Heart left ventricle (tissue), 16 donors: ENCODE data around the gene TRAPPC5. TPM values are rescaled to one million over a fixed set of nuclear protein-coding genes. Genes with fewer than 3 reads are reported as not detected.
A peak's percentile ranks its signal among the peaks of the same experiment; 100 is the strongest.

ENCODE experiments used
- ATAC-seq, 4 donors: fragments of 200-7000 bp; cut with Tn5 transposase; one replicate each; pipeline ENCODE4 v1.9.1; 2020 to 2022; ENCODE audit warnings: moderate library complexity in 4 of 4, mild to moderate bottlenecking in 3 of 4, moderate number of reproducible peaks in 1 of 4
- DNase-seq, 5 donors: peaks; one replicate each; pipeline ENCODE4 v3.0.0-alpha.2; 2020
- H3K27ac ChIP-seq, 12 donors: fragments of 200-600 bp; sonication (generic) in 4 of 12; one replicate each; pipeline versions ENCODE4 v1.5.0 to v1.8.0; 2016 to 2022; ENCODE audit warnings: mild to moderate bottlenecking in 2 of 12
- H3K27me3 ChIP-seq, 9 donors: fragments of 200-600 bp; sonication (generic) in 2 of 9; one replicate each; pipeline versions ENCODE4 v1.5.1 to v1.8.0; 2016 to 2022; ENCODE audit warnings: mild to moderate bottlenecking in 3 of 9
- H3K36me3 ChIP-seq, 9 donors: fragments of 200-600 bp; sonication (generic) in 2 of 9; one replicate each; pipeline versions ENCODE4 v1.5.0 to v1.8.0; 2018 to 2022; ENCODE audit warnings: mild to moderate bottlenecking in 2 of 9
- H3K4me1 ChIP-seq, 12 donors: fragments of 200-600 bp; sonication (generic) in 4 of 12; one replicate each; pipeline versions ENCODE4 v1.5.0 to v1.8.0; 2016 to 2022; ENCODE audit warnings: mild to moderate bottlenecking in 3 of 12
- H3K4me3 ChIP-seq, 12 donors: fragments of 200-600 bp; sonication (generic) in 4 of 12; one replicate each; pipeline versions ENCODE4 v1.5.0 to v1.8.0; 2017 to 2022; ENCODE audit warnings: mild to moderate bottlenecking in 9 of 12, moderate library complexity in 4 of 12
- H3K9me3 ChIP-seq, 12 donors: fragments of 200-600 bp; sonication (generic) in 4 of 12; one replicate each; pipeline versions ENCODE4 v1.5.0 to v1.8.0; 2016 to 2022; ENCODE audit warnings: mild to moderate bottlenecking in 1 of 12
- CTCF ChIP-seq, 12 donors: fragments of 200-600 bp; sonication (generic) in 4 of 12; IDR thresholded peaks; one replicate each; pipeline versions ENCODE4 v1.5.0 to v1.8.0; 2018 to 2022; ENCODE audit warnings: antibody characterized with exemption in 12 of 12, mild to moderate bottlenecking in 5 of 12
- POLR2A ChIP-seq, 2 donors: fragments of 450-650 bp; IDR thresholded peaks; one replicate each; pipeline ENCODE4 v1.6.1; 2017; ENCODE audit warnings: antibody characterized with exemption in 2 of 2, mild to moderate bottlenecking in 2 of 2, moderate library complexity in 2 of 2
- WGBS, 4 donors: extraction: QIAGEN DNeasy Blood & Tissue Kit in 2 of 4; methylation state at CpG; one replicate each; pipeline versions ENCODE4 v1.1.5 to v1.1.7; 2013 to 2018; 5-methylcytosine and 5-hydroxymethylcytosine counted together
- intact Hi-C, 10 donors: fragments of 100-400 bp; cut with DNase I; formaldehyde crosslinking; loops; one replicate each; pipeline versions ENCODE4 v1.11.1 to v1.14.2; 2022
- long read RNA-seq, 3 donors: library from polyadenylated mRNA; unstranded; transcript quantifications; one replicate each; pipeline ENCODE4 v2.0.0, GENCODE V29; 2020 to 2021
- polyA plus RNA-seq, 2 donors: library from polyadenylated mRNA; stranded (reverse); fragments of 200-250 nt; gene quantifications; one replicate each; pipeline ENCODE4 v1.2.3, GENCODE V29; 2013
- total RNA-seq, 9 donors: library from RNA; depleted of rRNA in 2 of 9; stranded (reverse); fragments of >200 nt in 2 of 9; fragmentation: NEBNext Ultra II Directional in 3 of 9; extraction: Animal tissue kit (Norgen Biotek cat#: 25700) in 3 of 9; gene quantifications; one replicate each; pipeline versions ENCODE4 v1.1.0 to v1.2.4, GENCODE V29; 2016 to 2023
- donor health status: ischemic (EF 13 %, LVEDD 7.1; RV severe dilation, severe dysfunction).
- donor health status: healthy with polysubstance abuse.
- donor health status: DM: no; HTN: yes; CAD: no.
- donor health status: DM: no; HTN: no; CAD: no.
- donor health status: ischemic (EF 25% LVEDD 6.9; RV normal size, moderate dysfunction).
- donor health status: ischemic (EF 25% LVEDD 5.7; RV mildly dilated, moderate dysfunction).
- donor health status: healthy.
- donor health status: DM: yes; HTN: yes; CAD: no.
- donor health status: ischemic (EF 35%, LVEDD 5.7; RV mildly dilated, moderate dysfunction).
- donor health status: nonischemic (EF 11% LVEDD 7.7; RV severe dilation, severe dysfunction).
- donor health status: DM: yes; HTN: yes; CAD: no.
- donor health status: PGD.
- donor health status: ischemic (EF 29% LVEDD 5.4; RV normal size, mild dysfunction).
- donor health status: nonischemic (EF 23%, LVEDD 6.1; RV moderate dilation, normal function).

Gene TRAPPC5
- 100 to 1,000 TPM in 4 of 9 donors, 10 to 100 TPM in 5; 65.9 to 124 (median 96.9) TPM for total RNA-seq
- 100 to 1,000 TPM in 1 of 2 donors, 10 to 100 TPM in 1; 60.1 to 170 TPM for polyA plus RNA-seq
- long read RNA-seq, donor 1, full-length matches to known transcripts, result 48 of 49 reads
- long read RNA-seq, donor 1, partial matches to known transcripts, result 0 of 49 reads
- long read RNA-seq, donor 1, other reads (novel, unspliced or antisense), result 1 of 49 reads
- long read RNA-seq, donor 2, full-length matches to known transcripts, result 34 of 40 reads
- long read RNA-seq, donor 2, partial matches to known transcripts, result 6 of 40 reads
- long read RNA-seq, donor 2, other reads (novel, unspliced or antisense), result 0 of 40 reads
- long read RNA-seq, donor 3, full-length matches to known transcripts, result 49 of 49 reads
- long read RNA-seq, donor 3, partial matches to known transcripts, result 0 of 49 reads
- long read RNA-seq, donor 3, other reads (novel, unspliced or antisense), result 0 of 49 reads

DNA sequence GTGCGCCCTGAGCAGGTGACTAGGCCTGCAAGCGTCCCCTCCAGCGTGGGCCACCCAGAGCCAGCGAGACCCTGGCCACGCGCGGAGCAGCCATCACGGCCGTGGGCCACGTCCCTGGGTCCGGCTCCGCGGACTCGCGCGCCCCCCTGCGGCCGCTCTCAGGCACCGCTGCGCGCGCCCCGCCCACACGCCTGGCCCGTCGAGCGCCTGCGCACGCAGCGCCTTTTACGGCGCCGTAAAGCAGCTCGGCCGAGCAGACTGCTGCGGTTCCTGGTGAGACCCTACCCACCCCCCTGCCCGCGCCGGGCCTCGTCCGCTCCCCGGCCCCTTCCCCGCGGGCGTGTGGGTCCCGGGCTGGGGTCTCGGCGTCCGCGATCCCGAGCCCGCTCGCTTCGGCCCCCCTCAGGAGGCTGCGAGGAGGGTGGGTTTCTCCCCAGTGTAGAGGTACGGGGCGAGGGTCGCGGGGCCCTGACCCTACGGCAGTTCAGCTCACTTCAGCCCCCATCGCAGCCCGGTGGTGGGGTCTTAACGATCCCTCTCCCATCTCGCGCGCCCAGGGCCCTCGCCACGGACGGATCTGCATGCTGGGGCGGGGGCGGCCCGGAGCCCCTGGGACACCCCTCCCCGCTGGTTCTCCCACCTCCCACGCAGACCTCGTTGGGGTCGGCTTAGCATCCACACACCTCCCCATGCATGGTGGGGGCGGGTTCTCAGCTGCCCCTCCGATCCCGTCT lies at the start of gene TRAPPC5:
Gene TRAPPC5, plus strand, starts transcription at position 228 of the 734 bp plus-strand sequence. CDS start 1,421 bp downstream, outside the sequence.
- TF ChIP-seq POLR2A (IDR thresholded peaks at IDR 0.05) (peak in 1 of 2 donors; percentile 86), CTCF (IDR thresholded peaks at IDR 0.05) (peak; percentile 84 to 99 (median 98))
- WGBS, 4 donors, result 0 to 1% (median 1%) methylated on average over 30 to 79 of the region's 79 CpGs
- intact Hi-C loops, result loop anchor here in 8 of 10 donors (1.0 to 10.0 kb wide), 11 partner anchors 28 to 576 kb away; partner anchors contain the start of gene MAP2K7 (in 1 of the 8)
- Histone ChIP-seq H3K9me3 (no peaks in the 10 kb centered on the region), H3K4me3 (peak within 1 kb of the TSS; percentile 71 to 100 (median 96)), H3K27ac (peak within 1 kb of the TSS; percentile 51 to 95 (median 86)), H3K36me3 (peaks cover 0 to 35% (median 26%) of the 10 kb centered on the region in 9 donors), H3K27me3 (peaks cover 0 to 30% (median 6%) of the 10 kb centered on the region in 9 donors), H3K4me1 (peaks cover 0 to 35% (median 8%) of the 10 kb centered on the region in 12 donors)
- DNase-seq (peak; percentile 84 to 94 (median 89)), ATAC-seq (peak; percentile 52 to 88 (median 85))

GRCh38 chr19:7631577-7631976 lies 49.1 kb upstream of the TRAPPC5 start:
- intact Hi-C loops, result no loop called here
- peaks cover 3 to 47% (median 25%) of the 10 kb centered on the region in 12 donors for H3K4me1 ChIP-seq

DNA sequence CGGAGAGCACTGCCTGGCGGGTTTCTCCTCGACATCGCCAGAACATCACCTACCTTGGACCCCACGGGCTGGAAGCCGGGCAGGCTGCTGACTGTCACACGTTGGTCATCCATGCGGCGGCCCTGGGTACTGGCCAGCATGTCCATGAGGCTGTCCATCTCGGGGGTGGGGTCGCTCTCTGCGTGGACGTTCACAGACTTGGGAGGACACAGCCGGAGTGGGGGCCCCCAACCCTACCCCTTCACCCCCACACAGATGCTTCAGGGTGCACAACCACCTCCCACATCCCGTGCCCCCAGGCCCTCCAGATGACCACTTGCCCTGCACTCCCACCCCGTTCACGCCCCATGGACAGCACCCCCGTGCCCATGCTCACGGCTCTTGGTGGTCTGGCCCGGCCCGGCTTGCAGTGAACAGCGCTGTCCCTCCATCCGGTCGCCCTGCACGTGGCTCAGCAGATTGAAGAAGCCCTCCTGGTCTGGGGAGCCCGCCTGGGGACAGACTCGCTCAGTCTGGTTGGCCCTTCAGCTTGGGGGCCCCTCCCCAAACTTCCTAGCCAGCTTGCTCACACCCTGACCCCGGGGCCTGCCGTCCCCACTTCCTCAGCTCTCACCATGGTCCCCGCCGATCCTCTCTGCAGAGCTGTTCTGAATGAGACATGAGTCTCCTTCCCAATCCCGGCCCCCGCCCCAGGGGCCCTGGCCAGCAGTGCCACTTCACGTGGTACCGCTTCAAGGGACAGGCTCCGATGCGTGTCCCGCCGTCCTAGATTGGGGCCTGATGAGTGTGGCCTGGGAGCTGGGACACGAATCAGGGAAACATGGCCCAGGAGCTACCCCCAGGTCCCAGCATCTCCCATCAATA lies 48.1 kb upstream of the TRAPPC5 start:
- ATAC-seq, result no peak
- Histone ChIP-seq H3K36me3 (peaks cover 0 to 12% (median 0%) of the 10 kb centered on the region in 9 donors), H3K4me1 (peaks cover 3 to 56% (median 24%) of the 10 kb centered on the region in 12 donors), H3K27me3 (peaks cover 2 to 22% (median 12%) of the 10 kb centered on the region in 9 donors), H3K9me3 (no peaks in the 10 kb centered on the region), H3K4me3 (no peak overlapping the region), H3K27ac (no peak overlapping the region)
- DNase-seq, result no peak
- intact Hi-C loops, result no loop called here
- whole genome bisulfite sequencing, 4 donors, result 91 to 93% (median 92%) methylated on average over 24 to 40 of the region's 40 CpGs
- TF ChIP-seq CTCF (IDR thresholded peaks at IDR 0.05), result no peak
- TF ChIP-seq POLR2A (IDR thresholded peaks at IDR 0.05), result no peak

More at GRCh38 chr19:7631577-7631976, 49.1 kb upstream of the TRAPPC5 start:
- WGBS, 4 donors, result 83 to 94% (median 93%) methylated on average over 12 of the region's 12 CpGs
- Histone ChIP-seq H3K4me3 (no peak overlapping the region), H3K9me3 (no peaks in the 10 kb centered on the region), H3K36me3 (peaks cover 0 to 18% (median 4%) of the 10 kb centered on the region in 9 donors), H3K27me3 (peaks cover 0 to 12% (median 2%) of the 10 kb centered on the region in 9 donors), H3K27ac (no peak overlapping the region)
- ATAC-seq (no peak), DNase-seq (no peak)
- TF ChIP-seq CTCF (IDR thresholded peaks at IDR 0.05), result no peak
- TF ChIP-seq POLR2A (IDR thresholded peaks at IDR 0.05), result no peak
